ENCODE data around the gene CIITA.
"Not testable (repeated sequence)": the region's sequence is repeated elsewhere in the genome, so short reads cannot be mapped to it uniquely, and the experiment has no call there.

DNA sequence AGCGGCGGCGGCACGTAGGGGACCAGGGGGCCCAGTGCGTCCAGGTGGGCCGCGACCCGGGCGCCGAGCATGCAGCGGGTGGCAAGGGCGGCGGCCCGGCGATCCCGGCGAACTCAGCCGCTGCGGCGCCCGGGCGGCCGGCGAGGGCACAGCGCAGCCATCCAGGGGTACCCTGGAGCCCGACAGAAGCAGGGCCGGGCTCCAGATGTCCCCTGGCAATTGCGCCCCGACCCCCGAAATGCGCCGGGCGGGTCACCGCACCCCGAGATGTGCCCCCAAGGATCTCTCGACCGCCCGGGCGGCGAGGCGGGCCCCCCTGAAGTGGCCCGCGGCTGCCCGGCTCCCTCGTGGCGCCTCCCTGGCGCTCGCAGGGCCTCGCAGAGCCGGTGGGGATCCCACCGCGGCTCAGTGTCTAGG, 64.9 kb downstream of the CIITA start:
- TF ChIP-seq, protein P1, sequence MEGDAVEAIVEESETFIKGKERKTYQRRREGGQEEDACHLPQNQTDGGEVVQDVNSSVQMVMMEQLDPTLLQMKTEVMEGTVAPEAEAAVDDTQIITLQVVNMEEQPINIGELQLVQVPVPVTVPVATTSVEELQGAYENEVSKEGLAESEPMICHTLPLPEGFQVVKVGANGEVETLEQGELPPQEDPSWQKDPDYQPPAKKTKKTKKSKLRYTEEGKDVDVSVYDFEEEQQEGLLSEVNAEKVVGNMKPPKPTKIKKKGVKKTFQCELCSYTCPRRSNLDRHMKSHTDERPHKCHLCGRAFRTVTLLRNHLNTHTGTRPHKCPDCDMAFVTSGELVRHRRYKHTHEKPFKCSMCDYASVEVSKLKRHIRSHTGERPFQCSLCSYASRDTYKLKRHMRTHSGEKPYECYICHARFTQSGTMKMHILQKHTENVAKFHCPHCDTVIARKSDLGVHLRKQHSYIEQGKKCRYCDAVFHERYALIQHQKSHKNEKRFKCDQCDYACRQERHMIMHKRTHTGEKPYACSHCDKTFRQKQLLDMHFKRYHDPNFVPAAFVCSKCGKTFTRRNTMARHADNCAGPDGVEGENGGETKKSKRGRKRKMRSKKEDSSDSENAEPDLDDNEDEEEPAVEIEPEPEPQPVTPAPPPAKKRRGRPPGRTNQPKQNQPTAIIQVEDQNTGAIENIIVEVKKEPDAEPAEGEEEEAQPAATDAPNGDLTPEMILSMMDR (IDR thresholded peaks at IDR 0.05) = not testable (repeated sequence)
- TF ChIP-seq POLR2A (IDR thresholded peaks at IDR 0.05) = peak in 1 of 2 donors; percentile 61

Measured in adrenal gland (tissue), 5 donors.